HEK293 (cell line): Measurements from ENCODE around the gene OR52N4.

Experiments
- CTCF ChIP-seq: fragments of 450-650 bp; formaldehyde crosslinking; IDR thresholded peaks from 2 replicates; pipeline ENCODE4 v1.5.1; 2016; ENCODE audit warnings: missing biosample characterization, missing genetic modification characterization
- ZNF266 ChIP-seq: fragments of 450-650 bp; formaldehyde crosslinking; IDR thresholded peaks from 2 replicates; pipeline ENCODE4 v1.5.1; 2016; ENCODE audit warnings: missing biosample characterization, missing genetic modification characterization, low read depth
- ZNF585B ChIP-seq: fragments of 450-650 bp; formaldehyde crosslinking; IDR thresholded peaks from 2 replicates; pipeline ENCODE4 v1.5.1; 2016; ENCODE audit warnings: missing biosample characterization, missing genetic modification characterization
- ZSCAN23 ChIP-seq: fragments of 450-650 bp; formaldehyde crosslinking; IDR thresholded peaks from 2 replicates; pipeline ENCODE4 v1.5.1; 2016; ENCODE audit warnings: missing biosample characterization, missing genetic modification characterization

- TF ChIP-seq CTCF (tag by site-specific recombination) (no peak), ZSCAN23 (tag by site-specific recombination) (no peak), ZNF585B (tag by site-specific recombination) (no peak), ZNF266 (no peak)
Observed at GRCh38 chr11:5753943-5754342, at the start of gene OR52N4.
